Activated naive CD8-positive, alpha-beta T cell treated with anti-CD3 and anti-CD28 coated beads for 36 hours (primary cell): ENCODE results near the gene TM4SF4. TPM values are rescaled to one million over a fixed set of nuclear protein-coding genes. Genes with fewer than 3 reads are reported as not detected.

Experiments used
- total RNA-seq, 2 experiments: library from RNA; stranded (reverse); gene quantifications; one replicate each; pipeline ENCODE4 v1.2.3, GENCODE V29; 2021

Gene TM4SF4
- total RNA-seq, 2 experiments from 2014 or later: not detected

Other genes starting within 250 kb of the TM4SF4 start
- gene TM4SF18, start 141.1 kb upstream of the TM4SF4 start, total RNA-seq: not detected
- not detected for gene TM4SF1, start 97.0 kb upstream of the TM4SF4 start, total RNA-seq
- under 1 TPM; 0.16 to 0.33 TPM for gene WWTR1, start 183.3 kb downstream of the TM4SF4 start, total RNA-seq